ENCODE data around the gene FRMPD2. TPM values are rescaled to one million over a fixed set of nuclear protein-coding genes. Genes with fewer than 3 reads are reported as not detected.

Gene FRMPD2
- total RNA-seq, 1 experiment from 2014 or later: not detected

DNA sequence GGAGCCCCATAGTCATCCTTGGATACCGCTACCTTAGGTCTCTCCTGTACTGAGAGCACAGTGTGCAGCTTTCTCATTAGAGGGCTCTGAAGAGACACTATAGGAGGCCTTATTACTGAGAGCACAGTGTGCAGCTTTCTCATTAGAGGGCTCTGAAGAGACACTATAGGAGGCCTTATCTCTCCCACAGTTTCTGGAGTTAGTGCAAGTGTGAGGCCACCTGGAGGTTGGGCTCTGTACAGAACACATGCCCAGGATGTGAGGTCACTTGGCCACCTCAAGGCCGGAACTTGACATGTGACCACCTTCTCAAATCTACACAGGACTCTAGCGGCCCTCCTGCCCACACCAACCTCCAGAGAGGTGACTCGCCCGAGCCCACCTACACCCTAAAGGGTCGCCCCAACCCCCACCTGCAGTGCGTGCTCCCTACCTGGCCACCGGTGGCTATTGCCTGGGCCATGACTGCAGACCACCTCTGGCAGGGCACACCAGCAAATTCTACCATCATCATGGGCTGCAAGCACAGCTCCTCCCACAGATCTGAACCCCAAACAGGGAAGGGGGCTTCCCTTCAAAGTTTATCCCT lies 24.6 kb downstream of the FRMPD2 start:
- DNase-seq (ENCODE audit: low spot score): no peak
- CTCF ChIA-PET: no interaction called here

DNA sequence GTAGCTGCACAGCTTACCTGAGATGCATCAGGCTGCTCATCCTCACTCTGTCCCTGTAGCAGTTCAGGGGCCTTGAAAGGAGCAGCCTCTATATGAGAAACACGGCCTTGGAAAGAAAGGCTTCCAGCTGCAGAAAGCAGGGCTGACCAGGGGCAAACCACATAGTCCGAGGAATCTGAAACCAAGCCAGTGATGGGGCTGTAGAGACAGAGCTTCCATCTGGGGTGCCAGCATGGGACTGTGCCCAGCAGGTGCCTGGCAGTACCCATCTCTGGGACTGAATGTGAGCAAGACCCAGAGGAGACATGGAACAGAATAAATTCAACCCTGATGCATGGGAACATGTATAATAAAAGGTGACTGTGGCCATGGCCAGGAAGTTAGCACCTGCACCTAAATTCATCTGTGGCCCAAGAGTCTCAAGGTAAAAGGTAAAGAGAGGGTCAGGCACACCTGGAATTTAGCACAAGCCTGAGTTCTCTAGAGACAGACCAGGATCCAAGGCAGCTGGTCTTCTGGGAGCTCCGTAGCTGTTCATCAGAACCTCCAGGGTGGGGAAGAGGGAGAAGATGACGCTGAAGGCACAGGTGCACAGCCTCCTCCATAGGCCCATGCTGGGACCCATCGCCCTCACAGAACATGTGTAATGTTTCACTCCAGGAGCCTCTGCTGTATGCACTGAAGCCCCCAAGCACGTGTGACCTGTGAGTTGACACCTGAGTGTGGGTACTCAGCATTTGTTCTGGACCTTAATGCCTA lies 25.3 kb downstream of the FRMPD2 start:
- TF ChIP-seq, protein P1, sequence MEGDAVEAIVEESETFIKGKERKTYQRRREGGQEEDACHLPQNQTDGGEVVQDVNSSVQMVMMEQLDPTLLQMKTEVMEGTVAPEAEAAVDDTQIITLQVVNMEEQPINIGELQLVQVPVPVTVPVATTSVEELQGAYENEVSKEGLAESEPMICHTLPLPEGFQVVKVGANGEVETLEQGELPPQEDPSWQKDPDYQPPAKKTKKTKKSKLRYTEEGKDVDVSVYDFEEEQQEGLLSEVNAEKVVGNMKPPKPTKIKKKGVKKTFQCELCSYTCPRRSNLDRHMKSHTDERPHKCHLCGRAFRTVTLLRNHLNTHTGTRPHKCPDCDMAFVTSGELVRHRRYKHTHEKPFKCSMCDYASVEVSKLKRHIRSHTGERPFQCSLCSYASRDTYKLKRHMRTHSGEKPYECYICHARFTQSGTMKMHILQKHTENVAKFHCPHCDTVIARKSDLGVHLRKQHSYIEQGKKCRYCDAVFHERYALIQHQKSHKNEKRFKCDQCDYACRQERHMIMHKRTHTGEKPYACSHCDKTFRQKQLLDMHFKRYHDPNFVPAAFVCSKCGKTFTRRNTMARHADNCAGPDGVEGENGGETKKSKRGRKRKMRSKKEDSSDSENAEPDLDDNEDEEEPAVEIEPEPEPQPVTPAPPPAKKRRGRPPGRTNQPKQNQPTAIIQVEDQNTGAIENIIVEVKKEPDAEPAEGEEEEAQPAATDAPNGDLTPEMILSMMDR (conservative IDR thresholded peaks at IDR 0.05; ENCODE audit: low read depth, low read length): no peak
- no peak for TF ChIP-seq EZH2 (IDR thresholded peaks at IDR 0.05; ENCODE audit: borderline replicate concordance, low read depth, low read length, poor library complexity, severe bottlenecking)
- ChIA-PET CTCF (no interaction called here), POLR2A (ENCODE audit: low non-redundant PET) (no interaction called here)
- intact Hi-C loops (cut with micrococcal nuclease; ENCODE audit: unreplicated experiment): no loop called here
- Histone ChIP-seq H3K27ac (ENCODE audit: low read depth, low read length, poor library complexity, severe bottlenecking) (no peak overlapping the region), H3K4me1 (ENCODE audit: insufficient read depth, low read length, poor library complexity, severe bottlenecking) (peaks cover 14% of the 10 kb centered on the region), H3K4me3 (ENCODE audit: low read depth, low read length, poor library complexity, severe bottlenecking) (no peak overlapping the region), H3K36me3 (ENCODE audit: insufficient read depth, low read length, poor library complexity, severe bottlenecking) (no peaks in the 10 kb centered on the region), H3K9me3 (ENCODE audit: low read depth, low read length, poor library complexity, severe bottlenecking) (no peaks in the 10 kb centered on the region), H3K27me3 (replicated peaks; ENCODE audit: insufficient read depth, low read depth, low read length, poor library complexity) (no peaks in the 10 kb centered on the region)
- no peak for DNase-seq (ENCODE audit: low spot score)
- no TSS peak for BruUV-seq (replicated peaks)

More for the DNA sequence above, 24.6 kb downstream of the FRMPD2 start:
- H3K27me3 ChIP-seq (replicated peaks; ENCODE audit: insufficient read depth, low read depth, low read length, poor library complexity): no peaks in the 10 kb centered on the region
- BruUV-seq (replicated peaks): no TSS peak
- no peaks in the 10 kb centered on the region for H3K9me3 ChIP-seq (ENCODE audit: low read depth, low read length, poor library complexity, severe bottlenecking)
- intact Hi-C loops (cut with micrococcal nuclease; ENCODE audit: unreplicated experiment): no loop called here
- POLR2A ChIA-PET (ENCODE audit: low non-redundant PET): no interaction called here
- H3K4me1 ChIP-seq (ENCODE audit: insufficient read depth, low read length, poor library complexity, severe bottlenecking): peaks cover 19% of the 10 kb centered on the region
- no peak overlapping the region for H3K4me3 ChIP-seq (ENCODE audit: low read depth, low read length, poor library complexity, severe bottlenecking)
- H3K27ac ChIP-seq (ENCODE audit: low read depth, low read length, poor library complexity, severe bottlenecking): no peak overlapping the region
- TF ChIP-seq, protein P1 (conservative IDR thresholded peaks at IDR 0.05; ENCODE audit: low read depth, low read length): no peak
- TF ChIP-seq EZH2 (IDR thresholded peaks at IDR 0.05; ENCODE audit: borderline replicate concordance, low read depth, low read length, poor library complexity, severe bottlenecking): no peak
- no peaks in the 10 kb centered on the region for H3K36me3 ChIP-seq (ENCODE audit: insufficient read depth, low read length, poor library complexity, severe bottlenecking)

DNA sequence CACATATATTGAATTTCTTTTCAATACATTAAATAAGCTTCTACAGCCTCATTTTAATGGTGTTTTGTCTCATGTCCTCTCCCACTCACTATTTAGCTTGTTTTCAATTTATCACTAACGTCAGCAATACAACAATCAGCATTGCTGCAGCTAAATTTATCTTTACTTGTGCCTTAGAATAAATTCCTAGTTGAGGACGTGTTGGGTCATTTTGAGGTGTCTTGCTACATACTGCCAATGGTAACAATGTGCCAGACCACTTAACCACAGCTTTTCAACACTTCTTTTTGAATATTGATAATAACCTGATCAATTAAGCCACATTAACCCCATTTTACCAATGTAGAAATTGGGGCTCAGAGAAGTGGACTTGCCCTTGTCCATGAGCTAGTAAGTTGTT lies 26.0 kb downstream of the FRMPD2 start:
- DNase-seq (ENCODE audit: low spot score): no peak
- intact Hi-C loops (cut with micrococcal nuclease; ENCODE audit: unreplicated experiment): no loop called here
- Histone ChIP-seq H3K4me1 (ENCODE audit: insufficient read depth, low read length, poor library complexity, severe bottlenecking) (peaks cover 12% of the 10 kb centered on the region), H3K9me3 (ENCODE audit: low read depth, low read length, poor library complexity, severe bottlenecking) (no peaks in the 10 kb centered on the region), H3K36me3 (ENCODE audit: insufficient read depth, low read length, poor library complexity, severe bottlenecking) (no peaks in the 10 kb centered on the region), H3K27me3 (replicated peaks; ENCODE audit: insufficient read depth, low read depth, low read length, poor library complexity) (no peaks in the 10 kb centered on the region), H3K27ac (ENCODE audit: low read depth, low read length, poor library complexity, severe bottlenecking) (no peak overlapping the region), H3K4me3 (ENCODE audit: low read depth, low read length, poor library complexity, severe bottlenecking) (no peak overlapping the region)
- ChIA-PET CTCF (no interaction called here), POLR2A (ENCODE audit: low non-redundant PET) (no interaction called here)
- no TSS peak for BruUV-seq (replicated peaks)
- TF ChIP-seq, protein P1 (conservative IDR thresholded peaks at IDR 0.05; ENCODE audit: low read depth, low read length): no peak
- no peak for TF ChIP-seq EZH2 (IDR thresholded peaks at IDR 0.05; ENCODE audit: borderline replicate concordance, low read depth, low read length, poor library complexity, severe bottlenecking)
